ENCODE measurements around the gene CLDN22. TPM values are rescaled to one million over a fixed set of nuclear protein-coding genes. Genes with fewer than 3 reads are reported as not detected.

The CLDN22 gene
- total RNA-seq, result under 1 TPM in 1 of 4 donors, not detected in 3; 0.85 TPM

DNA sequence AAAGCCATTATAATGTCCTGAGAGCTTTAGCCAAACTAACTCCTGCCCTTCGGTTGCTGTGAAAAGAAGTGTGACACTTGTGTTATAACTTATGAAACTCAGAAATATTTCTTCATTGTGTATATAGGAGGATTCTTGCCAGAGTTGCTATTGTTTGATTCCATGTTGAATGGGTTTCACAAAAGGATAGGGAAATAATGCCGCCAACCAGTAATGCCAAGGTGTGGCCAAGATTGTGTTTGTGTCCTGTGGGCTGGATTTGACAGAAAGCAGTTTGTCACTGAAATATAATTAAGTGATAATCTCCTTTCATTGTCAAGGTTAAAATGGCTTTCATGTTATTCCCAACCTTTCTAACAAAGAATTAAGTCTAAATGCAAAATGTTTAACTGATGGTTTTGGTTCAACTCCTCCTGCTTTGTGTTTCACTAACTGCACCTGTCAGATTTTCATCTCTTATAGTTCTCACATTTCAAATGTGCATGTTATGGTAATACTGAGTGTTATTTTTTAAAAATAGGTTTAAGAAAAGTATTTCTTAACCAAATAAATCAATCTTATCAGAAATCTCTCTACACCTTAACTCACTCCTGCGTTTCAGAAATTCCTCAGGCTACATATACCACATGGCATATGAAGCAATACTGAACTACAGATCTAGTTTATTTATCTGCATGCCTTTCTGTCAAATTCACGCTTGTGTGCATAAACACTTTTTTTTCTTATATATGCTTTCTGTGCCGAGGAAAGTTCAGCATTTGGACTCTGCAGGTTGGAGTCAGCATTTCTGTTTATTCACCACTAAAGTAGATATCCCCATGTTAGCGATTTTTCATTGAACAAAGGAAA, at the start of gene CLDN22:
Gene CLDN22, minus strand, starts transcription at position 66 of the 849 bp plus-strand sequence. Its CDS starts 58 bp downstream, at position 8.
- H3K4me3 ChIP-seq, result no peak within 1 kb of the TSS
- peaks cover 0 to 5% (median 0%) of the 10 kb centered on the region in 3 donors for H3K4me1 ChIP-seq
- intact Hi-C loops (cut with DNase I), result no loop called here
- no peak for TF ChIP-seq POLR2A (IDR thresholded peaks at IDR 0.05)
- TF ChIP-seq, protein P1, sequence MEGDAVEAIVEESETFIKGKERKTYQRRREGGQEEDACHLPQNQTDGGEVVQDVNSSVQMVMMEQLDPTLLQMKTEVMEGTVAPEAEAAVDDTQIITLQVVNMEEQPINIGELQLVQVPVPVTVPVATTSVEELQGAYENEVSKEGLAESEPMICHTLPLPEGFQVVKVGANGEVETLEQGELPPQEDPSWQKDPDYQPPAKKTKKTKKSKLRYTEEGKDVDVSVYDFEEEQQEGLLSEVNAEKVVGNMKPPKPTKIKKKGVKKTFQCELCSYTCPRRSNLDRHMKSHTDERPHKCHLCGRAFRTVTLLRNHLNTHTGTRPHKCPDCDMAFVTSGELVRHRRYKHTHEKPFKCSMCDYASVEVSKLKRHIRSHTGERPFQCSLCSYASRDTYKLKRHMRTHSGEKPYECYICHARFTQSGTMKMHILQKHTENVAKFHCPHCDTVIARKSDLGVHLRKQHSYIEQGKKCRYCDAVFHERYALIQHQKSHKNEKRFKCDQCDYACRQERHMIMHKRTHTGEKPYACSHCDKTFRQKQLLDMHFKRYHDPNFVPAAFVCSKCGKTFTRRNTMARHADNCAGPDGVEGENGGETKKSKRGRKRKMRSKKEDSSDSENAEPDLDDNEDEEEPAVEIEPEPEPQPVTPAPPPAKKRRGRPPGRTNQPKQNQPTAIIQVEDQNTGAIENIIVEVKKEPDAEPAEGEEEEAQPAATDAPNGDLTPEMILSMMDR (IDR thresholded peaks at IDR 0.05), result no peak
- H3K27me3 ChIP-seq, result peaks cover 0 to 14% (median 0%) of the 10 kb centered on the region in 4 donors
- no peaks in the 10 kb centered on the region for H3K9me3 ChIP-seq
- no peak for DNase-seq
- WGBS, 2 donors, result 63 to 64% methylated on average over 6 of the region's 6 CpGs
- H3K36me3 ChIP-seq, result peaks cover 0 to 9% (median 0%) of the 10 kb centered on the region in 3 donors
- no peak within 1 kb of the TSS for H3K27ac ChIP-seq

- WGBS, 2 donors, result 72 to 80% methylated on average over 8 of the region's 8 CpGs
- H3K36me3 ChIP-seq, result no peaks in the 10 kb centered on the region
- no peaks in the 10 kb centered on the region for H3K9me3 ChIP-seq
- H3K27me3 ChIP-seq, result no peaks in the 10 kb centered on the region
- no peak overlapping the region for H3K27ac ChIP-seq
- TF ChIP-seq, protein P1 (IDR thresholded peaks at IDR 0.05), result no peak
- no peak for TF ChIP-seq POLR2A (IDR thresholded peaks at IDR 0.05)
- H3K4me1 ChIP-seq, result peaks cover 0 to 5% (median 0%) of the 10 kb centered on the region in 3 donors
- H3K4me3 ChIP-seq, result no peak overlapping the region
- intact Hi-C loops (cut with DNase I), result no loop called here
- DNase-seq, result no peak
Observed at GRCh38 chr4:183369073-183369472, 49.0 kb upstream of the CLDN22 start.

- no peak overlapping the region for H3K4me3 ChIP-seq
- TF ChIP-seq, protein P1 (IDR thresholded peaks at IDR 0.05), result no peak
- no peak for TF ChIP-seq POLR2A (IDR thresholded peaks at IDR 0.05)
- 60 to 71% methylated on average over 10 to 16 of the region's 16 CpGs for WGBS, 2 donors
- intact Hi-C loops (cut with DNase I), result no loop called here
- H3K36me3 ChIP-seq, result no peaks in the 10 kb centered on the region
- H3K27ac ChIP-seq, result no peak overlapping the region
- DNase-seq, result no peak
- H3K9me3 ChIP-seq, result no peaks in the 10 kb centered on the region
- peaks cover 0 to 14% (median 0%) of the 10 kb centered on the region in 3 donors for H3K4me1 ChIP-seq
- H3K27me3 ChIP-seq, result no peaks in the 10 kb centered on the region
Observed at GRCh38 chr4:183366206-183366835, 46.2 kb upstream of the CLDN22 start.

- intact Hi-C loops (cut with DNase I), result no loop called here
Observed at GRCh38 chr4:183364025-183364424, 43.9 kb upstream of the CLDN22 start.

More at GRCh38 chr4:183364025-183364424, 43.9 kb upstream of the CLDN22 start:
- Histone ChIP-seq H3K9me3 (no peaks in the 10 kb centered on the region), H3K27me3 (no peaks in the 10 kb centered on the region), H3K4me1 (peaks cover 4 to 20% (median 8%) of the 10 kb centered on the region in 3 donors), H3K36me3 (no peaks in the 10 kb centered on the region), H3K27ac (no peak overlapping the region), H3K4me3 (no peak overlapping the region)
- no peak for DNase-seq
- TF ChIP-seq, protein P1 (IDR thresholded peaks at IDR 0.05), result no peak
- TF ChIP-seq POLR2A (IDR thresholded peaks at IDR 0.05), result no peak
- WGBS, 2 donors, result 44 to 73% methylated on average over 4 to 10 of the region's 10 CpGs
